HG02642 (cell line): ENCODE results near the gene BCAP31.
"Not testable (repeated sequence)": the region's sequence is repeated elsewhere in the genome, so short reads cannot be mapped to it uniquely, and the experiment has no call there.

Experiments used
- ATAC-seq: cut with Tn5 transposase; IDR thresholded peaks from one replicate; pipeline ENCODE4 v1.9.1; 2021; ENCODE audit warnings: mild to moderate bottlenecking; ENCODE audit not compliant: unreplicated experiment, poor library complexity

Gene BCAP31

GRCh38 chrX:153696986-153697722, 27.0 kb downstream of the BCAP31 start:
- not testable (repeated sequence) for ATAC-seq

GRCh38 chrX:153696538-153696937, 27.6 kb downstream of the BCAP31 start:
- not testable (repeated sequence) for ATAC-seq

GRCh38 chrX:153696100-153696499, 28.1 kb downstream of the BCAP31 start:
- ATAC-seq = no peak

- no peak for ATAC-seq
Measured at GRCh38 chrX:153694687-153695270, 29.4 kb downstream of the BCAP31 start.

- ATAC-seq = not testable (repeated sequence)
Measured at GRCh38 chrX:153694256-153694655, 29.9 kb downstream of the BCAP31 start.

GRCh38 chrX:153693216-153694086, 30.7 kb downstream of the BCAP31 start:
- no peak for ATAC-seq

GRCh38 chrX:153692611-153693156, 31.5 kb downstream of the BCAP31 start:
- ATAC-seq = no peak

- ATAC-seq = no peak
Measured at GRCh38 chrX:153692003-153692402, 32.2 kb downstream of the BCAP31 start.

- ATAC-seq = not testable (repeated sequence)
Measured at GRCh38 chrX:153691032-153691827, 33.0 kb downstream of the BCAP31 start.

- no peak for ATAC-seq
Measured at GRCh38 chrX:153690466-153690865, 33.7 kb downstream of the BCAP31 start.

- no peak for ATAC-seq
Measured at GRCh38 chrX:153689654-153690465, 34.3 kb downstream of the BCAP31 start.

GRCh38 chrX:153688911-153689590, 35.1 kb downstream of the BCAP31 start:
- ATAC-seq = no peak

GRCh38 chrX:153688506-153688905, 35.7 kb downstream of the BCAP31 start:
- no peak for ATAC-seq

- ATAC-seq = no peak
Measured at GRCh38 chrX:153688071-153688470, 36.1 kb downstream of the BCAP31 start.

GRCh38 chrX:153687121-153688039, 36.8 kb downstream of the BCAP31 start, which contains the start of gene SLC6A8:
TSS of gene SLC6A8 (plus strand) at chrX:153687926. CDS start at chrX:153688575, 649 bp downstream.
- ATAC-seq = no peak

GRCh38 chrX:153686711-153687110, 37.5 kb downstream of the BCAP31 start:
- ATAC-seq = no peak
